Measurements from ENCODE around the gene ITGA6. TPM values are rescaled to one million over a fixed set of nuclear protein-coding genes. Genes with fewer than 3 reads are reported as not detected.

Gene ITGA6
- total RNA-seq, 1 donor from 2014 or later = 70.4 TPM

GRCh38 chr2:172408143-172408766 is 19.1 kb upstream of the ITGA6 start:
- Histone ChIP-seq H3K27ac (no peak overlapping the region), H3K4me1 (peaks cover 20% of the 10 kb centered on the region), H3K27me3 (ENCODE audit: low read depth) (no peaks in the 10 kb centered on the region), H3K9me3 (no peaks in the 10 kb centered on the region), H3K36me3 (no peaks in the 10 kb centered on the region), H3K4me3 (no peak overlapping the region)
- intact Hi-C loops (cut with DNase I) = no loop called here
- no peak for TF ChIP-seq CTCF (IDR thresholded peaks at IDR 0.05)
- DNase-seq (no peak), ATAC-seq (no peak)

- DNase-seq = no peak
- no peak for TF ChIP-seq CTCF (IDR thresholded peaks at IDR 0.05)
- H3K9me3 ChIP-seq = no peaks in the 10 kb centered on the region
- no peak for ATAC-seq
- peak overlapping the region; percentile 34 for H3K27ac ChIP-seq
- H3K36me3 ChIP-seq = no peaks in the 10 kb centered on the region
- H3K4me1 ChIP-seq = peaks cover 20% of the 10 kb centered on the region
- H3K27me3 ChIP-seq (ENCODE audit: low read depth) = no peaks in the 10 kb centered on the region
- no peak overlapping the region for H3K4me3 ChIP-seq
- intact Hi-C loops (cut with DNase I) = no loop called here
Observed at GRCh38 chr2:172409042-172409441, 18.3 kb upstream of the ITGA6 start.

- intact Hi-C loops (cut with DNase I) = no loop called here
- no peak for TF ChIP-seq CTCF (IDR thresholded peaks at IDR 0.05)
- no peak overlapping the region for H3K27ac ChIP-seq
- H3K27me3 ChIP-seq (ENCODE audit: low read depth) = no peaks in the 10 kb centered on the region
- no peak overlapping the region for H3K4me3 ChIP-seq
- H3K9me3 ChIP-seq = no peaks in the 10 kb centered on the region
- ATAC-seq = no peak
- no peak for DNase-seq
- H3K36me3 ChIP-seq = no peaks in the 10 kb centered on the region
- peaks cover 11% of the 10 kb centered on the region for H3K4me1 ChIP-seq
Observed at GRCh38 chr2:172412984-172413492, 14.3 kb upstream of the ITGA6 start.

GRCh38 chr2:172415157-172415864 is 12.1 kb upstream of the ITGA6 start:
- Histone ChIP-seq H3K4me1 (no peaks in the 10 kb centered on the region), H3K27ac (no peak overlapping the region), H3K27me3 (ENCODE audit: low read depth) (no peaks in the 10 kb centered on the region), H3K4me3 (no peak overlapping the region), H3K9me3 (no peaks in the 10 kb centered on the region), H3K36me3 (no peaks in the 10 kb centered on the region)
- intact Hi-C loops (cut with DNase I) = no loop called here
- ATAC-seq (no peak), DNase-seq (no peak)
- no peak for TF ChIP-seq CTCF (IDR thresholded peaks at IDR 0.05)

- H3K4me1 ChIP-seq = no peaks in the 10 kb centered on the region
- H3K4me3 ChIP-seq = no peak overlapping the region
- no peak overlapping the region for H3K27ac ChIP-seq
- no peaks in the 10 kb centered on the region for H3K36me3 ChIP-seq
- ATAC-seq = no peak
- DNase-seq = no peak
- no peaks in the 10 kb centered on the region for H3K27me3 ChIP-seq (ENCODE audit: low read depth)
- no peaks in the 10 kb centered on the region for H3K9me3 ChIP-seq
- intact Hi-C loops (cut with DNase I) = no loop called here
- no peak for TF ChIP-seq CTCF (IDR thresholded peaks at IDR 0.05)
Observed at GRCh38 chr2:172415865-172416183, 11.6 kb upstream of the ITGA6 start.
